GM18517 (cell line): Measurements from ENCODE around the gene UBR4.

Experiments
- ATAC-seq: cut with Tn5 transposase; IDR thresholded peaks from one replicate; pipeline ENCODE4 v1.9.1; 2021; ENCODE audit warnings: mild to moderate bottlenecking, moderate library complexity; ENCODE audit not compliant: unreplicated experiment

Gene UBR4

GRCh38 chr1:19038732-19039131 is 171.3 kb downstream of the UBR4 start:
- no peak for ATAC-seq

GRCh38 chr1:19038096-19038495 is 172.0 kb downstream of the UBR4 start:
- ATAC-seq: no peak

- ATAC-seq: no peak
Measured at GRCh38 chr1:19037659-19038058, 172.4 kb downstream of the UBR4 start.

GRCh38 chr1:19036813-19037605 is 173.1 kb downstream of the UBR4 start:
- ATAC-seq: no peak

GRCh38 chr1:19036041-19036812 is 173.8 kb downstream of the UBR4 start:
- no peak for ATAC-seq

- no peak for ATAC-seq
Measured at GRCh38 chr1:19035377-19036040, 174.6 kb downstream of the UBR4 start.

GRCh38 chr1:19034721-19035120 is 175.3 kb downstream of the UBR4 start:
- no peak for ATAC-seq

- ATAC-seq: no peak
Measured at GRCh38 chr1:19033926-19034680, 176.0 kb downstream of the UBR4 start.

GRCh38 chr1:19033515-19033839 is 176.6 kb downstream of the UBR4 start:
- no peak for ATAC-seq

GRCh38 chr1:19032701-19033514 is 177.2 kb downstream of the UBR4 start:
- ATAC-seq: no peak

- ATAC-seq: no peak
Measured at GRCh38 chr1:19032413-19032695, 177.7 kb downstream of the UBR4 start.

GRCh38 chr1:19029191-19030085 is 180.6 kb downstream of the UBR4 start:
- no peak for ATAC-seq

GRCh38 chr1:19028546-19029129 is 181.4 kb downstream of the UBR4 start:
- ATAC-seq: no peak

- no peak for ATAC-seq
Measured at GRCh38 chr1:19028110-19028509, 182.0 kb downstream of the UBR4 start.
